ENCODE data around the gene NUDT4B.
"Not testable (repeated sequence)": the region's sequence is repeated elsewhere in the genome, so short reads cannot be mapped to it uniquely, and the experiment has no call there.

DNA sequence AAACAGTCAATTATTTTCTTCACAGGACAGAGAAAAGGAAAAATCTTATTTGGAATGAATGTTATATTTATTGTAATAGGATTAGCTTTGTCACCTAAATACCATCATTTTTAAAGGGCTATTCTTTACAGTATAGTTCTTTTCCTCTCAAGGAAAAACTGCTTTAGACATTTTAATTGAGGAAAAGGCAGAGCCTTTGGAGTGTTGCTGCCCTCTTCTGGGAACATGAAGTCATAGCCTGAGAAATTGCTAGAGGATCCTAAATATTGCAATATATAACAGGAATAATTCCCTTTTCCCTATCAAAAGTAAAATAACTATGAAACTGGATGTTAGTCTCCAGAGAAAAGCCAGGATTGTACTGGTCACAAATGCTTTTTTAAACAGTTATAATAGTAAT, 12.8 kb downstream of the NUDT4B start:
- TF ChIP-seq, protein P1, sequence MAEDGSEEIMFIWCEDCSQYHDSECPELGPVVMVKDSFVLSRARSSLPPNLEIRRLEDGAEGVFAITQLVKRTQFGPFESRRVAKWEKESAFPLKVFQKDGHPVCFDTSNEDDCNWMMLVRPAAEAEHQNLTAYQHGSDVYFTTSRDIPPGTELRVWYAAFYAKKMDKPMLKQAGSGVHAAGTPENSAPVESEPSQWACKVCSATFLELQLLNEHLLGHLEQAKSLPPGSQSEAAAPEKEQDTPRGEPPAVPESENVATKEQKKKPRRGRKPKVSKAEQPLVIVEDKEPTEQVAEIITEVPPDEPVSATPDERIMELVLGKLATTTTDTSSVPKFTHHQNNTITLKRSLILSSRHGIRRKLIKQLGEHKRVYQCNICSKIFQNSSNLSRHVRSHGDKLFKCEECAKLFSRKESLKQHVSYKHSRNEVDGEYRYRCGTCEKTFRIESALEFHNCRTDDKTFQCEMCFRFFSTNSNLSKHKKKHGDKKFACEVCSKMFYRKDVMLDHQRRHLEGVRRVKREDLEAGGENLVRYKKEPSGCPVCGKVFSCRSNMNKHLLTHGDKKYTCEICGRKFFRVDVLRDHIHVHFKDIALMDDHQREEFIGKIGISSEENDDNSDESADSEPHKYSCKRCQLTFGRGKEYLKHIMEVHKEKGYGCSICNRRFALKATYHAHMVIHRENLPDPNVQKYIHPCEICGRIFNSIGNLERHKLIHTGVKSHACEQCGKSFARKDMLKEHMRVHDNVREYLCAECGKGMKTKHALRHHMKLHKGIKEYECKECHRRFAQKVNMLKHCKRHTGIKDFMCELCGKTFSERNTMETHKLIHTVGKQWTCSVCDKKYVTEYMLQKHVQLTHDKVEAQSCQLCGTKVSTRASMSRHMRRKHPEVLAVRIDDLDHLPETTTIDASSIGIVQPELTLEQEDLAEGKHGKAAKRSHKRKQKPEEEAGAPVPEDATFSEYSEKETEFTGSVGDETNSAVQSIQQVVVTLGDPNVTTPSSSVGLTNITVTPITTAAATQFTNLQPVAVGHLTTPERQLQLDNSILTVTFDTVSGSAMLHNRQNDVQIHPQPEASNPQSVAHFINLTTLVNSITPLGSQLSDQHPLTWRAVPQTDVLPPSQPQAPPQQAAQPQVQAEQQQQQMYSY (CRISPR knock-in tag; IDR thresholded peaks at IDR 0.05), result not testable (repeated sequence)
- TF ChIP-seq PAX8 (IDR thresholded peaks at IDR 0.05); ELK1 (IDR thresholded peaks at IDR 0.05; ENCODE audit: low read depth, low read length); POLR2A (IDR thresholded peaks at IDR 0.05; ENCODE audit: low read depth, low read length); CTCF (IDR thresholded peaks at IDR 0.05 in 2 of 3, conservative IDR thresholded peaks at IDR 0.05 in 1 of 3; ENCODE audit: control insufficient read depth in 2 of 3, extremely low read depth in 1 of 3, insufficient read depth in 1 of 3, low read depth in 3 of 3, low read length in 3 of 3); CHD1 (IDR thresholded peaks at IDR 0.05; ENCODE audit: low read depth, low read length); CBFB (IDR thresholded peaks at IDR 0.05; ENCODE audit: low read depth); ZZZ3 (IDR thresholded peaks at IDR 0.05; ENCODE audit: control insufficient read depth, insufficient read length, low read depth); SMC3 (IDR thresholded peaks at IDR 0.05; ENCODE audit: borderline replicate concordance, low read length); RFX5 (IDR thresholded peaks at IDR 0.05; ENCODE audit: low read depth, low read length); EZH2 (IDR thresholded peaks at IDR 0.05; ENCODE audit: borderline replicate concordance, control insufficient read depth, low read depth, low read length); POLR2AphosphoS5 (IDR thresholded peaks at IDR 0.05; ENCODE audit: low read length); IKZF1 (conservative IDR thresholded peaks at IDR 0.05); JUND (IDR thresholded peaks at IDR 0.05; ENCODE audit: low read depth, low read length): not testable (repeated sequence)
